Measurements from ENCODE around the gene DLGAP1. TPM values are rescaled to one million over a fixed set of nuclear protein-coding genes. Genes with fewer than 3 reads are reported as not detected.

The DLGAP1 gene
- total RNA-seq, 1 experiment from 2014 or later, result 0.46 TPM

DNA sequence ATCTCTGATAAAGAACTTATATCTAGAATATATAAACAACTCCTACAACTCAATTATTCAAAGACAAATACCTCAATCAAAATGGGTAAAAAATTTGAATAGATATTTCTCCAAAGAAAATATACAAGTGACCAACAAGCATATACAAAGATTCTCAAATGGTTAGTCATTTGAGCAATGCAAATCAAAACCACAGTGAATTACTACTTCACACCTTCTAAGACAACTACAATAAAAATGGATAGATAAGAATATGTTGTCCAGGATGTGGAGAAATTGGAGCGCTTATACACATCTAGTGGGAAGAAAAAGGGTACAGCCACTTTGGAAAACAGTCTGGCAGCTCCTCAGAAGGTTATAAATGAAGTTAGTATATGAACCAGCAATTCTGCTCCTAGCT is 672.2 kb downstream of the DLGAP1 start:
- DNase-seq (ENCODE audit: low read depth), result no peak

DNA sequence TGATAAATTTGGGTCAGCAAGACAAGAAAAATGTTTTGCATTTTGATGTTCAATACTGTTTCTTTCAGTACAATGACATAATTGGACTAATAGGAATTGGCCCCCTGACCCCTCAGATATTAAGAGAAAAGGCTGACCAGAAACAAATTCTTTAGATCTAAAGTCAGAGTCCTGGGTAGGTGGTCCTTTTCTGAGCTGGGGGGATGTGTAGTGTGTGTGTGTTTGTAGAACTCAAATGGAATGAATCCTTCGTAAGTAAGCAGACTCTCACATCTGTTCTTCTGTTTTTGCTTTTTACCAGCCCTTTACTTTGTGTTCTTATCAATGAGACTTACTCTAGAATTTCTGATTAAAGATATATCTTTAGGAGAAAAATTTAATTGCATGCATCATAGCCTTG is 677.4 kb downstream of the DLGAP1 start:
- DNase-seq (ENCODE audit: low read depth), result no peak

DNA sequence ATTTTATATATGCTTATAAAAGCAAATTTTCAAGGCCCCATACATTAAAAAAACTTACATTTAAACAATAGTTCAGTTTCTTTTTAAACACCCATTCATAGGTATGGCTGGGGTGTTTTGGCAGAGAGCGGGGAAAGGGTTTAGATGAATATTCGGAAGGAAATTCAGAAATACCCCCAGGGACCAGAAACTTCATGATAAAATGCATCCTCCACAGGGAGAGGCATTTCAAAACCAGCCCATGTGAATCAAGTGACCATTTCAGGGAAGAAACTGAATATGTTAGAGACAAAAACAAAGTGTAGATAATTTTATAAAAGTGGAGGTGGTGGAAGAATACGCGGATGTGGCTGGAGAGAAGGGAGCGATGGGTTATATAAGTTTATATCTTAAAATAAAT is 678.0 kb downstream of the DLGAP1 start:
- DNase-seq (ENCODE audit: low read depth), result no peak

DNA sequence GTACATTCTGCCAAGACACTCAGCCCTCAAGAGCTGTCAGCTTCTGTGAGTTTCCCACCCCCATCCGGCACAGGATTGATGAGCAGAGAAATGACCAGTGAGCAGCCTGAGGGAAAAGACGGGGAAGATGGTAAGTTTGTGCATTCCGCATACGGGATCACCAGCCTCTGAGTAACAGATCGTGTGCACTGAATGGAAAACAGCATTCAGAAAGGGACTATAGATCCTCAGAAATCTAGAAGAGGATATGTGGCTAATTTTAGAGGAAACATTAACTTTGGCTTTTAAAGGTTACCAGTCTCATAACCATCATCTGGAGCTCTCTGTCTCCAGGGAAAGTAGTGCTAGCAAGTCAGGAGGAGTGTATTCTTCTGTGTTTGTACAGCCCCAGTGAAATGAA is 679.1 kb downstream of the DLGAP1 start:
- DNase-seq (ENCODE audit: low read depth), result no peak

DNA sequence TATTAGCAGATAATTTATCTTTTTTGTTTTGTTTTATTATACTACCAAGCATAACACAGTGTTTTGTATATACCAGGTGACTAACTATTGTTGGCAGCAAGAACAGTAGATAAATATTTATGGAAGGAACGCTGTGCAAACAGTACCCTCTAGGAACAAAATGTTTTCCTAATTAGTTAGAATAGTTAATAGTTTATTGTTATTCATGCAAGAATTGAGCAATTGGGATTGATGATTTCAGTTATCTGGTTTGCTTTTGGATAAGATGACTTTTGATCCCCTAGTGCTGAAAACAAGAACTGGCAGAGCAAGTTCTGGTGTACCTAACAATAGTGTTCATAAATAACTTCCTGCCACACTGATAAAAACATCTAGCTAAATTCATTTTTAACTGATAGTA is 681.8 kb downstream of the DLGAP1 start:
- DNase-seq (ENCODE audit: low read depth), result no peak

DNA sequence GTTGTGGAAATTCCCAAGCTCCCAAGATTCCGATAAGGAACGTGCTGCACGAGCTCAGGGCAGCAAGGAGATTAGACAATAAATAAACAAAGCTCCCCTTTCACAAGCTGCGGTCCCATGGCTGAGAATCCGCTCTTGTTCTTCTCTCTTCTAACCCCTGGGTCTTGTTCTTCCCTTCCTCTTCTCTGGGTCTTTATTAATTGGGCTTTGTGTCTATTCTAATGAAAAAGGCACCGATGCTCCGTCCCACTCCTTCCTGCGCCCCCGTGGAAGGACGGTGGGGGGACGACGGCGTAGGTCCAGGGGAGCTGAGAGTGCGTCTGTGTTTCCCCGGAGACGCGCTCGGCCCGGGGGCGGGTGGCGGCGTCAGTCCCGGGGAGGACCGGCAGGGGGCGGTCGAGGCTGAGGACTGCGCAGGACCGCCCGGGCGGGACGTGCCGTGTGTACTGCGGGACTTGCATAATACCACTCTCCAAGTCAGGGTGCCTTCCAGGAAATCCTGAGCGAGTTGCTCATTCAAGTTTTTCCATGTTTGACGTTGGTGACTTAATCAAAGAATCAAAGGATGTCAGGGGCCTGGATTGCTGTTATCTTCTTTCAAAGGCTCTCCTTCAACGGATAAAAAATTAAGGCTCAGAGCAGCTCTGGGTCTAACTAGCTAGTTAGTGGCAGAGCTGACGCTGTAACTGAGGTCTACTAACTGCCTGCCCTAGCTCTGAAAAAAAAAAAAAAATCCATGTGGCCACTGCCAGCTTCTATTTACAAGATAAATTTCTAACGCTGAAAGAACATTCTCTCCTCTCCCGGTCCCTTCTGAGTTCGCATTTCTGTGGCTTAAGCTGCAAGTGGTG is 683.8 kb downstream of the DLGAP1 start:
- DNase-seq (ENCODE audit: low read depth), result peak; percentile 84

DNA sequence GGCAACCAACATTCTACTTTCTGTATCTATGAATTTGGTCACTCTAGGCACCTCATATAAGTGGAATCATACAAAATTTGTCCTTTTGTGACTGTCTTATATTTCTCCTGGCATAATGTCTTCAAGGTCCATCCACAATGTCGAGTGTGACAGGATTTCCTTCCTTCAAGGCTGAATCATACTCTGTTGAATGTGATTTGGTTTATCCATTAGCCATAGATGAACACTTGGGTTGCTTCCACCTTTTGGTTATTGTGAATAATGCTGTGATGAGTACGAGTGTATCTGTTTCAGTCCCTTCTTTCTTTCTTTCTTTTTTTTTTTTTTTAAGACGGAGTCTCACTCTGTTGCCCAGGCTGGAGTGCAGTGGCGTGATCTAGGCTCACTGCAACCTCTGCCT is 693.8 kb downstream of the DLGAP1 start:
- DNase-seq (ENCODE audit: low read depth), result no peak

DNA sequence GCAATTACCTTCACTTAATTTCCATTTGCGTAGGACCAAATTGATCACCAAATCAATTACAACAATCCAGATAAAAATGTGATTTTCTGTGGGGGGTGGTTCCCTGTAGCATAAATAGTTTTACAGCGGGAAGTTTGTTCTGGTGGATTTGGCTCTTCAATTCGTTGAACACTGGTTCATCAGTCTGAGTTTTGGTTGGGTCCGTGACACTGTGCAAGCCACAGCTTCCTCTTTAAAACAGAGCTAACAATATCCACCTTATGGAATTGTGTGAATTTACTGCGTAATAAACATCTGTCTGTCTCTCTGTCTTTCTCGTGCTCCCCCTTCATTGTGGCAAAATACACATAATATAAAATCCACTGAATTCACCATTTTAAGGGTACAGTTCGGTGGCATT is 694.4 kb downstream of the DLGAP1 start:
- DNase-seq (ENCODE audit: low read depth), result no peak

DNA sequence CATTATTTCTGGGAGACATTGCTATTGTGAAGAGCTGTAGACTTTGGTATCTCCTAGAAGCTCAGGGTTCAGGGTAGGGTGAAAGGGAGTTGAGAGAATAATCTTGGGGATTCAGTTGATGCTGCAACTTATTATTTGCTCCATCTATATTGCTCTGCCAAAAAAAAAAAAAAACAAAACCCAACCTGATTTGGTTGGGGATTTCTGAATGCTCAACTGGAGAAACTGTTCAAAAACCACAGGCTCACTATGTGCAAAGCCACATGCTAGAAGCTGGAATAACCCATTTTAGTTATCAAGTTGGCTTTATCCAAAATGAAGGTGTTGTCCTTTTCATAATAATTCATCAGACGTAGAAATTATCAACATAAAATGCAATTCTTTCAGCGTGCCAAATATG is 696.0 kb downstream of the DLGAP1 start:
- no peak for DNase-seq (ENCODE audit: low read depth)

DNA sequence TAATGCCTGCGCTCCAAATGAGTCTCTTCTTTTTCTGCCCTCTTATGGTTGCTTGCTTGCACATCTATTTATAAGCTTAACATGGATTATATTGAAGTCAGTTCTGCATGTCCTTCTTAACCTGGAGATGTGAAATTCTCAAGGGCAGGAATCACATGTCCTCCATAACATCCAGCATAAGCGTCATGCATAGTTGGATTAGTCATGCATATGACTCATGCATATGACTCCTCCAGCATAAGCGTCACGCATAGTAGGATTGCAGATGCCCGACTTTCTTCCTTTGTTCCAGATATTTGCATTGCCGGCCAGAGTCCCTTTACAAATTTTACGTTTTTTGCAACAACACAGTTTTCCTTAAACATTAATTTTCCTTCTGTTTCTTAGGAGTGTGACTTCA is 696.6 kb downstream of the DLGAP1 start:
- DNase-seq (ENCODE audit: low read depth), result peak; percentile 43

DNA sequence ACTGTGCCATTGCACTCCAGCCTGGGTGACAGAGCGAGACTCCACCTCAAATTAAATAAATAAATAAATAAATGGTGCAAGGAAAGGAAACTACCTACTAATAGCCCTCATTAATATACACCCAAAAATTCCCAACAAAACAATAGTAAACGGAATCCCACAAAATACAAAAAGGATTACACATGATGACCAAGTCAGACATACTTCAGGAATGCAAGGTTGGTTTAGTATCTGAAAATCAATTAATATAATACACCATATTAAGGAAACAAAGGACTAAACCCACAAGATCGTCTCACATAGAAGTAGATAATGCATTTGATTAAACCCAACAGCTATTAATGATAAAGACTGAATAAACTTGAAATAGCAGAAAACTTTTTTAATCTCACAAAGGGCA is 697.7 kb downstream of the DLGAP1 start:
- DNase-seq (ENCODE audit: low read depth), result no peak

DNA sequence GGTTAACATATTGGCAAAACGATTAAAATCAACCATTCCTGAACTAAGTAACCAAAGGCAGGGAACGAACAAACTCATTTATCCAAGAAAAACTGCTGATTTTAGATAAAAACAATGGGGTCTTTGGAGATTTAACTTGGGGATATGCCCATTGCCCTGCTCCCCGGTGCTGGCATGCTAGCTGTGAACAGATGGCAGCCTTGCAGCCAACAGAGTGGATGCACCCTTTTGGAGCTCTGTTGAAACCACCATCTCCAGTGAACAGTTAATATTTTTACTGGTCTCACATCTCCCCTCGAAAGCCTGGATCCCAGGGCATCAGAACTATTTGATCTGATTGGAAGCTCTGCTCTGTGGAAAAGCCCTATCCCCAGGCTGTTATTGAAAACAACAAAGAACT is 702.0 kb downstream of the DLGAP1 start:
- DNase-seq (ENCODE audit: low read depth), result no peak

DNA sequence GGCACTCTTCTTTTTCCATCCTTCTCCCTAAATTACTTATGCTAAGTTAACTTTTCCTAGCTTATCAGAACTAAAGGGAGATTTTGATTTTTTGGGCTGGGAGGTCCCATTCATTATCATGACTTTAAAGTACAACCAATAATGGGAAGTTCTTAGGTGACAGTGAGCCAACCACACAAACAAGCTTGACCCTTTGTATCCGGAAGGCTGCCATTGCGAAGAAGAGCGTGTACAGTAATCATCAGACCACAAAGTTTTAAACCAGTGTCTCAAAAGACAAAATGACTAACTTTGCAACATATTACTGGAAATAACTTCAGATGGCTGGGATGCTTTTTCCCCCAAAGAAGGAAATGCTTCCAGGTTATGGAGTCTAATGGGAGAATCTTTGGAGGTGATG is 707.0 kb downstream of the DLGAP1 start:
- no peak for DNase-seq (ENCODE audit: low read depth)

DNA sequence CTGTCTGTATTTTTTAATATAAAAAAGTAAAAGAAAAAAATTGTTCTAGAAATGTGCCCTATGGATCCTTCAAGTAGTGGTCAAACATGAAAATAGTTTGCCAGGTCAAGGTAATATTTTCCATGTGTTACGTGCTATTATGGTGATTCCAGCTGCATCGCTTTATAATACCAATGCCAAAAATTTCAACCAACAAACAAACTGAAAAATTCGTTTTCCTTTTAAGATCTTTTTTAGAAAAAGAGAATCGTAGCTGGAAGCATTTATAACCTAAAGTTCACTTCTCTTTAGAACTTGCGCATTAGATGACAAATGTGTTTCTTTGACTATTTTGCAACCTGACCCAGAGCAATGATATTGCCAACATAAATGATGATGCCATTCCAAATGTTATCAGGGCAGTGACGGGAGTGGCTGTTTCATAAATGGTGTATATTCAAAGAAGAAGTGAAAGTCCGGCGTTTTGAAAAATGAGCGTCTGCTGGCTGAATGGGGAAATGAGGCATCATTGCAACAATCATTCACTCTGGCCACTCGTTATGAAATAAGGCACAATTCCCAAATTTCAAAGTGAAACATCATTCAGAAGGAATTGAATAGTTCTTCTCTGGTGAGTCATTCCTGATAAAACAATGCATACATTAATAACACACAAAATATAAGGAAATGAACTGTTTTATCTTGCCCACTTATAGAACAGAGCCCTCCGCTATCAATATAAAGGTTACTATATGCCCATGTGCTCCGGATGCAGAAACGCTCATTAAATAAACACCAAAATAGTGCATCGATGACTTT is 707.7 kb downstream of the DLGAP1 start:
- no peak for DNase-seq (ENCODE audit: low read depth)

DNA sequence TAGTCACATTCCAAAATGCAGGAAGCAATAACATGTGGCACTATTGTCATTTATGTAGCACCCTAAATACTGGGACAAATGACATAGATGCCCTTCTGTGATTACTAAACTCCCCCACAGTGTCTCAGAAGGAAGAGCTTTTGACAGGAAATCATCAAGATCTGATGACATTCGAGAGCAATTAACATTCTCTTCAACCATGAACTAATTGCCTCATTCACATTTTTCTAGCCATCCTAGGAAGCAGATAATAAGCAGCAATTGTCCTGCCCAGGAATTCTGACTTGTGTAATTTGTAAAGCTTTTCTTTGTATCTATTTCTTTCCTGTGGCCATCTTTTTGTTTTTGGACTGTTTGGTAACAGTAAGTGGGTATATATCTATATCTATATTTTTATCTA is 712.6 kb downstream of the DLGAP1 start:
- no peak for DNase-seq (ENCODE audit: low read depth)

DNA sequence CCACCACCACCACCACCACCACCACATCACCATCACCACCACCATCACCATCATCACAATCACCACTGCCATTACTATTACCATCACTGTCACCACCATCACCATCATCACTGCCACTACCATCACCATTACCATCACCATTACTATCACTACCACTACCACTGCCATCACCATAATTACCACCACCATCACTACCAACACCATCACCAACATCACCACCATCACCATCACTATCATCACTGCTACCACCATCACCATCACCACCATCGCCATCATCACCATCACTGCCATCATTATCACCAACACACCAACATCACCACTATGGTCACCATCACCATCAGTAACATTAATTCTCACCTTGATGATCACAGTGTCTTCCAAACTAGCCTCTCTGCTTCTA is 713.8 kb downstream of the DLGAP1 start:
- no peak for DNase-seq (ENCODE audit: low read depth)

DNA sequence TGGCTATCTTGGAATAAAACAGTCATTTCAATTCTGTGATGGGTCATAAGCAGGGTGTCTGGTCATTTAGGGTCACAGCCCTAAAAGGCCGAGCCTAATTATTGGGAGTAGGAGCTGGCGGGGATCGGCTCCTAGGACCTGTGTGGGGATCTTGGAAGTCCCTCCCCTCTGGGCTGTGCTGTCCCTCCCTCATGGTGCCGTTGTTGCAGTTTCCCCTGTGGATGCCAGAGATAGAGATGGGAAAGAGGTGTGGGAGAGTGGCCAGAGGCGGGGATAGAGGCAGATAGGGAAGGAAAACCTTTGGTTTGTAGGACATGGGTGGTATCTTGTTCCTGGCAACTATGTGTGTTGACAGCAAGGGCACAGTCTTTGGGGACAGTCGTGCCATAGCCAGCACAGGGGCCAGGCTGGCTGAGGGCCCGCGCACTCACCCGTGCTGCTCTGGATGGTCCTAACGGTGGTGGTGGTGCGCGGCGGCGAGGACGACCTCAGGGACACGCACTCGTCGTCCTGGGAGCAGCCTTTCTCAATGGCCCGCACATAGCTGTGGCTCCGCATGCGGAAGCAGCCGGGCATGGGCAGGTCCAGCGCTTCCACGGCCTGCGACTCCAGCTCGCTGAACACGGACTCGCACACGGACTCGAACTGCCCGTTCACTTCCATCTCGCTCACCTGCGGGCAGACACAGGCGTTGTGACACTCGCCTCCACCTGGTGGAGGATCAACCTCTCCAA is 726.2 kb downstream of the DLGAP1 start:
- no peak for DNase-seq (ENCODE audit: low read depth)

DNA sequence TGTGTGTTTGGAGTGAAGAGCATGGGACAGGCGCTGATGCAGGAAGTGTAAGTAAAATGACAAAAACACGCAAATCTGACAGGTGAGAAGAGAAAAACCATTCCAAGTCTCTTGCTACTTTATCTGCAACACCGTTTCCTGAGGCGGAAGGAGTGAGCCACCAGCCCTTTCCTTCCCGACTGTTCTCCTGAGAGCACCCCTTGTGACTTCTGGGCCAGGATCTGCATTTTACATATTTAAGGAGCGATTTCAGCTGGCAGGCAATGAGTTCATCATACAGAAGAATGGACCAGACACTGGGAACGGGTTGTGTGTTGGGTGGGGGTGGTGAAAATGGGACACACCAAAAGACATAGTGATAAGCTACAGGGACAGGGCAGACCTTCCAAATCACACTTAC is 727.8 kb downstream of the DLGAP1 start:
- no peak for DNase-seq (ENCODE audit: low read depth)

DNA sequence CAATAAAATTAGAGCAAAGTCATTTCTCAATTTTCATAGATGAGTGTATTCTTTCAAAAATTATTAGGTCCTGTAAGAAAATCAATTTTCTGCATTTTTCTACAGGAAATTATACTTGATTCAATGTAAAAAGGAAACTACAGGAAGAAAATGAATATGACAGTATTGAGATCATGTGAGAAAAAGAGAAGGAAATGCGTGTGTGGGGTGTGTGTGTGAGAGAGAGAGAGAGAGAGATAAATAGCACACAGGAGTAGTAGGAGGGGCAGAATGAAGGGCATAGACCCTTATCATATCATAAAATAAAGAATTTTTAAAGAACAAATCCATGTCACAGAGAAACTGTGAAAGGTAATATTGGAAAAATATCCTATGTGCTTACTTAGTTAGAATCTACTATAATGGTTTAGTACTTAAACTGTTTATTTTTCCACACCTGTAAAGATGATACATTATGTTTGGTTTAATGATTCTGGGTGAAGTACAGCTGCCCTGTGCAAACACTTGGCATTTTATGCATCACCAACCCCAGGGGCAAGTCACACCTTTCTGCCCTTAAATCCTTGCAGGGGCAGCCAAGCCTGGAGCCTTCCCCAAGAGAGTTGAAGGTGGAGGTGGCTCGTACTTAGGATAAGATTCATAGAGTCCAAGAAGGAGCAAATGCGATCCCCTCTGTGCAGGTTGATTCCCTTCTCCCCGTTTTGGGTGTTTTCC is 728.7 kb downstream of the DLGAP1 start:
- no peak for DNase-seq (ENCODE audit: low read depth)

DNA sequence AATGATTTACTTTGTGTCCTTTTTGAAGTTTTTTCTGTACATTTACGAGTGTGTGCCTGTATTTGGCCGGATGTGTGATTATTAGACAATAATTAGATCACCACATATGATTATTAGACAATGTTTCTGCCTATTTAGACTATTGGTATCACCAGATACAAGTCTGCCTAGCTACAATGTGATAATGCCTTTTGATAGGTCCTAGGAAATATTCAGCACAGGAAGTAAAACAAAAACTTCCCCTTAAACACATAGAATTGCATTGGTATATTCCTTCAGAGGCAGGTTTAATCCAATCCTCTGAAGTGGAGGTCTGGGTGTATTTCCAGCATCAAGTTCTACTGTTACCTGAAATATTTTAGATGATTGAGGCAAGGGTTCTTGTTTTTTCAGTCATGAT is 730.0 kb downstream of the DLGAP1 start:
- DNase-seq (ENCODE audit: low read depth), result no peak

DNA sequence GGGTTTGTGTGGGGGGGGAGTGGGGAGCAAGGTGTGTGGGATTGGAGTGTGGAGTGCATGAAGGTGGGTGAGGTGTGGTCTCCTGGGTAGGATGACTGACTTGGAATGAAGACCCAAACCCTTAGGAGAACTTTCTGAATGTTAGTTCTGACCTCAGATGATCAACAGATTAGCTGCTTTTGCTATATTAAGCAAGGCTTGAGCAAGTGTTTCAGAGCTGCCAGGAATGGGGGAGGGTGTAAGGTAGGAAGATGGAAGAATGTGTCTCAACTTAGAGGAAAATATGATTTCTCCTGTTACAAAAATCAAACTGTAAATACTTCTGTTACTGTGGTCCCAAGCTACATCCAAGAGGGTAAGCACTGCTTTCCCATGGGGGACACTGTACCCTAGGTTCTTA is 731.6 kb downstream of the DLGAP1 start:
- no peak for DNase-seq (ENCODE audit: low read depth)

All from LHCN-M2 (cell line).